HepG2 (cell line): Measurements from ENCODE around the gene GPS2. TPM values are rescaled to one million over a fixed set of nuclear protein-coding genes. Genes with fewer than 3 reads are reported as not detected.
A peak's percentile ranks its signal among the peaks of the same experiment; 100 is the strongest.

Source experiments
- ELF1 ChIP-seq: sonication (generic); formaldehyde crosslinking; IDR thresholded peaks from 2 replicates; pipeline ENCODE4 v1.4.0; 2020; ENCODE audit warnings: missing genetic modification reagents
- KDM5A ChIP-seq: fragments of 200-600 bp; sonication (generic); IDR thresholded peaks from 2 replicates; pipeline ENCODE4 v1.7.0; 2018; ENCODE audit warnings: antibody characterized with exemption, mild to moderate bottlenecking, low read length, borderline replicate concordance
- MTA3 ChIP-seq: sonication (generic); formaldehyde crosslinking; IDR thresholded peaks from 2 replicates; pipeline ENCODE4 v1.4.0; 2020; ENCODE audit warnings: missing genetic modification reagents
- NFKBIZ ChIP-seq: IDR thresholded peaks from 2 replicates; pipeline ENCODE4 v1.6.1; 2018; ENCODE audit warnings: missing genetic modification reagents, missing compliant biosample characterization
- NR2F1 ChIP-seq, 2 experiments: fragments of 450-650 bp in 1 of 2; formaldehyde crosslinking in 1 of 2; IDR thresholded peaks; 2 replicates each; pipeline versions ENCODE4 v1.5.0 to v1.6.1; 2016 to 2020; ENCODE audit warnings: mild to moderate bottlenecking in 1 of 2, missing compliant biosample characterization in 1 of 2, missing genetic modification reagents in 1 of 2, moderate library complexity in 1 of 2
- NR2F6 ChIP-seq, 2 experiments: IDR thresholded peaks; 2 replicates each; pipeline ENCODE4 v1.6.1; 2016; ENCODE audit warnings: antibody characterized with exemption in 1 of 2, mild to moderate bottlenecking in 1 of 2
- SIN3B ChIP-seq: fragments of 150-350 bp; IDR thresholded peaks from 2 replicates; pipeline ENCODE4 v1.6.1; 2014; ENCODE audit warnings: low read length
- TOE1 ChIP-seq: sonication (generic); formaldehyde crosslinking; IDR thresholded peaks from 2 replicates; pipeline ENCODE4 v1.4.0; 2020; ENCODE audit warnings: mild to moderate bottlenecking, missing genetic modification reagents
- ZFAT ChIP-seq: sonication (generic); formaldehyde crosslinking; conservative IDR thresholded peaks from 2 replicates; pipeline ENCODE4 v1.8.1; 2023; ENCODE audit warnings: missing genetic modification reagents, inconsistent platforms
- ZNF430 ChIP-seq: sonication (generic); formaldehyde crosslinking; IDR thresholded peaks from 2 replicates; pipeline ENCODE4 v1.9.0; 2021; ENCODE audit warnings: mild to moderate bottlenecking, missing genetic modification reagents
- polyA plus RNA-seq, 8 experiments: library from polyadenylated mRNA; depleted of rRNA in 3 of 8; stranded (reverse) in 7 of 8; unstranded in 1 of 8; fragments of >200 nt; fragmentation: Illumina TruSeq in 4 of 8; extraction: Trizol in 4 of 8; gene quantifications; 2 replicates each; pipeline versions ENCODE4 v1.2.1 to v1.2.3, GENCODE V29; 2011 to 2016; ENCODE audit warnings: low read depth in 4 of 8, missing spikeins in 1 of 8, mixed read lengths in 1 of 8; ENCODE audit not compliant: insufficient read depth in 1 of 8
- total RNA-seq, 5 experiments: library from RNA; depleted of rRNA; stranded (reverse); fragments of >200 nt; fragmentation: Illumina TruSeq; extraction: Trizol; gene quantifications; 2 replicates each; pipeline ENCODE4 v1.2.3, GENCODE V29; 2016; ENCODE audit warnings: low read depth in 1 of 5
- TF ChIP-seq, protein P1 (sequence below): sonication (generic); formaldehyde crosslinking; IDR thresholded peaks from 2 replicates; pipeline ENCODE4 v1.9.0; 2021; ENCODE audit warnings: mild to moderate bottlenecking, missing genetic modification reagents
- TF ChIP-seq, protein P2 (sequence below): sonication (generic); formaldehyde crosslinking; IDR thresholded peaks from 2 replicates; pipeline ENCODE4 v1.5.1; 2020; ENCODE audit warnings: mild to moderate bottlenecking, missing genetic modification reagents
- TF ChIP-seq, protein P3 (sequence below): sonication (generic); formaldehyde crosslinking; IDR thresholded peaks from 2 replicates; pipeline ENCODE4 v1.4.0; 2020; ENCODE audit warnings: mild to moderate bottlenecking, missing genetic modification reagents
- TF ChIP-seq, protein P4 (sequence below): sonication (generic); formaldehyde crosslinking; IDR thresholded peaks from 2 replicates; pipeline ENCODE4 v1.4.0; 2020; ENCODE audit warnings: low read depth, mild to moderate bottlenecking, missing genetic modification reagents

Gene GPS2
- total and polyA plus RNA-seq, 2 of the 13 experiments (the other 11 are each of a cell fraction or from before 2014, with no cell fraction given) = 58.0 to 59.4 TPM

DNA sequence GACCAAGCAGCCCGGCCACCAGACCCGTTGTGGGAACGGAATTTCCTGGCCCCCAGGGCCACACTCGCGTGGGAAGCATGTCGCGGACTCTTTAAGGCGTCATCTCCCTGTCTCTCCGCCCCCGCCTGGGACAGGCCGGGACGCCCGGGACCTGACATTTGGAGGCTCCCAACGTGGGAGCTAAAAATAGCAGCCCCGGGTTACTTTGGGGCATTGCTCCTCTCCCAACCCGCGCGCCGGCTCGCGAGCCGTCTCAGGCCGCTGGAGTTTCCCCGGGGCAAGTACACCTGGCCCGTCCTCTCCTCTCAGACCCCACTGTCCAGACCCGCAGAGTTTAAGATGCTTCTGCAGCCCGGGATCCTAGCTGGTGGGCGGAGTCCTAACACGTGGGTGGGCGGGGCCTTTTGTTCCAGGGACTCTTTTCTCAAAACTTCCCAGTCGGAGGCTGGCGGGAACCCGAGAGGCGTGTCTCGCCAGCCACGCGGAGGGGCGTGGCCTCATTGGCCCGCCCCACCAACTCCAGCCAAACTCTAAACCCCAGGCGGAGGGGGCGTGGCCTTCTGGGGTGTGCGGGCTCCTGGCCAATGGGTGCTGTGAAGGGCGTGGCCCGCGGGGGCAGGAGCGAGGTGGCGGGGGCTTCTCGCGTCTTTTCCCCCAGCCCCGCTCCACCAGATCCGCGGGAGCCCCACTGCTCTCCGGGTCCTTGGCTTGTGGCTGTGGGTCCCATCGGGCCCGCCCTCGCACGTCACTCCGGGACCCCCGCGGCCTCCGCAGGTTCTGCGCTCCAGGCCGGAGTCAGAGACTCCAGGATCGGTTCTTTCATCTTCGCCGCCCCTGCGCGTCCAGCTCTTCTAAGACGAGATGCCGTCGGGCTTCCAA lies 33.8 kb downstream of the GPS2 start, which contains the start of gene SLC2A4 (continued):
- peak; percentile 45; the same call in 1 of the 2 replicates for TF ChIP-seq KDM5A
- TF ChIP-seq, protein P1, sequence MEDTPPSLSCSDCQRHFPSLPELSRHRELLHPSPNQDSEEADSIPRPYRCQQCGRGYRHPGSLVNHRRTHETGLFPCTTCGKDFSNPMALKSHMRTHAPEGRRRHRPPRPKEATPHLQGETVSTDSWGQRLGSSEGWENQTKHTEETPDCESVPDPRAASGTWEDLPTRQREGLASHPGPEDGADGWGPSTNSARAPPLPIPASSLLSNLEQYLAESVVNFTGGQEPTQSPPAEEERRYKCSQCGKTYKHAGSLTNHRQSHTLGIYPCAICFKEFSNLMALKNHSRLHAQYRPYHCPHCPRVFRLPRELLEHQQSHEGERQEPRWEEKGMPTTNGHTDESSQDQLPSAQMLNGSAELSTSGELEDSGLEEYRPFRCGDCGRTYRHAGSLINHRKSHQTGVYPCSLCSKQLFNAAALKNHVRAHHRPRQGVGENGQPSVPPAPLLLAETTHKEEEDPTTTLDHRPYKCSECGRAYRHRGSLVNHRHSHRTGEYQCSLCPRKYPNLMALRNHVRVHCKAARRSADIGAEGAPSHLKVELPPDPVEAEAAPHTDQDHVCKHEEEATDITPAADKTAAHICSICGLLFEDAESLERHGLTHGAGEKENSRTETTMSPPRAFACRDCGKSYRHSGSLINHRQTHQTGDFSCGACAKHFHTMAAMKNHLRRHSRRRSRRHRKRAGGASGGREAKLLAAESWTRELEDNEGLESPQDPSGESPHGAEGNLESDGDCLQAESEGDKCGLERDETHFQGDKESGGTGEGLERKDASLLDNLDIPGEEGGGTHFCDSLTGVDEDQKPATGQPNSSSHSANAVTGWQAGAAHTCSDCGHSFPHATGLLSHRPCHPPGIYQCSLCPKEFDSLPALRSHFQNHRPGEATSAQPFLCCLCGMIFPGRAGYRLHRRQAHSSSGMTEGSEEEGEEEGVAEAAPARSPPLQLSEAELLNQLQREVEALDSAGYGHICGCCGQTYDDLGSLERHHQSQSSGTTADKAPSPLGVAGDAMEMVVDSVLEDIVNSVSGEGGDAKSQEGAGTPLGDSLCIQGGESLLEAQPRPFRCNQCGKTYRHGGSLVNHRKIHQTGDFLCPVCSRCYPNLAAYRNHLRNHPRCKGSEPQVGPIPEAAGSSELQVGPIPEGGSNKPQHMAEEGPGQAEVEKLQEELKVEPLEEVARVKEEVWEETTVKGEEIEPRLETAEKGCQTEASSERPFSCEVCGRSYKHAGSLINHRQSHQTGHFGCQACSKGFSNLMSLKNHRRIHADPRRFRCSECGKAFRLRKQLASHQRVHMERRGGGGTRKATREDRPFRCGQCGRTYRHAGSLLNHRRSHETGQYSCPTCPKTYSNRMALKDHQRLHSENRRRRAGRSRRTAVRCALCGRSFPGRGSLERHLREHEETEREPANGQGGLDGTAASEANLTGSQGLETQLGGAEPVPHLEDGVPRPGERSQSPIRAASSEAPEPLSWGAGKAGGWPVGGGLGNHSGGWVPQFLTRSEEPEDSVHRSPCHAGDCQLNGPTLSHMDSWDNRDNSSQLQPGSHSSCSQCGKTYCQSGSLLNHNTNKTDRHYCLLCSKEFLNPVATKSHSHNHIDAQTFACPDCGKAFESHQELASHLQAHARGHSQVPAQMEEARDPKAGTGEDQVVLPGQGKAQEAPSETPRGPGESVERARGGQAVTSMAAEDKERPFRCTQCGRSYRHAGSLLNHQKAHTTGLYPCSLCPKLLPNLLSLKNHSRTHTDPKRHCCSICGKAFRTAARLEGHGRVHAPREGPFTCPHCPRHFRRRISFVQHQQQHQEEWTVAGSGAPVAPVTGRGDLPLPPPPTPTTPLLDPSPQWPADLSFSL (CRISPR knock-in tag) = 0 out of 2 replicates have a peak, but pooled peaks have one; percentile 9
- TF ChIP-seq ZNF430 (CRISPR knock-in tag) = no peak; the same call in 1 of the 2 replicates
- no peak for TF ChIP-seq ELF1 (CRISPR knock-in tag)
- TF ChIP-seq NR2F1 (CRISPR knock-in tag; IDR thresholded peaks at IDR 0.05) = no peak
- TF ChIP-seq, protein P2, sequence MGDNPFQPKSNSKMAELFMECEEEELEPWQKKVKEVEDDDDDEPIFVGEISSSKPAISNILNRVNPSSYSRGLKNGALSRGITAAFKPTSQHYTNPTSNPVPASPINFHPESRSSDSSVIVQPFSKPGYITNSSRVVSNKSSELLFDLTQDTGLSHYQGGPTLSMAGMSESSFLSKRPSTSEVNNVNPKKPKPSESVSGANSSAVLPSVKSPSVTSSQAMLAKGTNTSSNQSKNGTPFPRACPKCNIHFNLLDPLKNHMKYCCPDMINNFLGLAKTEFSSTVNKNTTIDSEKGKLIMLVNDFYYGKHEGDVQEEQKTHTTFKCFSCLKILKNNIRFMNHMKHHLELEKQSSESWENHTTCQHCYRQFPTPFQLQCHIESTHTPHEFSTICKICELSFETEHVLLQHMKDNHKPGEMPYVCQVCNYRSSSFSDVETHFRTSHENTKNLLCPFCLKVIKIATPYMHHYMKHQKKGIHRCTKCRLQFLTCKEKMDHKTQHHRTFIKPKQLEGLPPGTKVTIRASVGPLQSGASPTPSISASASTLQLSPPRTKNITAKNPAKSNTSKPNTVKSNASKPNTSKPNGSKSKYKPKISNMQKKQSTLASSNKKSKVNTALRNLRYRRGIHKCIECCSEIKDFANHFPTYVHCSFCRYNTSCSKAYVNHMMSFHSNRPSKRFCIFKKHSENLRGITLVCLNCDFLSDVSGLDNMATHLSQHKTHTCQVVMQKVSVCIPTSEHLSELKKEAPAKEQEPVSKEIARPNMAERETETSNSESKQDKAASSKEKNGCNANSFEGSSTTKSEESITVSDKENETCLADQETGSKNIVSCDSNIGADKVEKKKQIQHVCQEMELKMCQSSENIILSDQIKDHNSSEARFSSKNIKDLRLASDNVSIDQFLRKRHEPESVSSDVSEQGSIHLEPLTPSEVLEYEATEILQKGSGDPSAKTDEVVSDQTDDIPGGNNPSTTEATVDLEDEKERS = no peak
- TF ChIP-seq ZFAT (CRISPR knock-in tag) = no peak
- no peak for TF ChIP-seq SIN3B
- TF ChIP-seq, protein P3, sequence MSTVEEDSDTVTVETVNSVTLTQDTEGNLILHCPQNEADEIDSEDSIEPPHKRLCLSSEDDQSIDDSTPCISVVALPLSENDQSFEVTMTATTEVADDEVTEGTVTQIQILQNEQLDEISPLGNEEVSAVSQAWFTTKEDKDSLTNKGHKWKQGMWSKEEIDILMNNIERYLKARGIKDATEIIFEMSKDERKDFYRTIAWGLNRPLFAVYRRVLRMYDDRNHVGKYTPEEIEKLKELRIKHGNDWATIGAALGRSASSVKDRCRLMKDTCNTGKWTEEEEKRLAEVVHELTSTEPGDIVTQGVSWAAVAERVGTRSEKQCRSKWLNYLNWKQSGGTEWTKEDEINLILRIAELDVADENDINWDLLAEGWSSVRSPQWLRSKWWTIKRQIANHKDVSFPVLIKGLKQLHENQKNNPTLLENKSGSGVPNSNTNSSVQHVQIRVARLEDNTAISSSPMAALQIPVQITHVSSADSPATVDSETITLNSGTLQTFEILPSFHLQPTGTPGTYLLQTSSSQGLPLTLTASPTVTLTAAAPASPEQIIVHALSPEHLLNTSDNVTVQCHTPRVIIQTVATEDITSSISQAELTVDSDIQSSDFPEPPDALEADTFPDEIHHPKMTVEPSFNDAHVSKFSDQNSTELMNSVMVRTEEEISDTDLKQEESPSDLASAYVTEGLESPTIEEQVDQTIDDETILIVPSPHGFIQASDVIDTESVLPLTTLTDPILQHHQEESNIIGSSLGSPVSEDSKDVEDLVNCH = no peak
- TF ChIP-seq MTA3 (CRISPR knock-in tag) = no peak
- no peak for TF ChIP-seq NFKBIZ
- TF ChIP-seq, protein P4, sequence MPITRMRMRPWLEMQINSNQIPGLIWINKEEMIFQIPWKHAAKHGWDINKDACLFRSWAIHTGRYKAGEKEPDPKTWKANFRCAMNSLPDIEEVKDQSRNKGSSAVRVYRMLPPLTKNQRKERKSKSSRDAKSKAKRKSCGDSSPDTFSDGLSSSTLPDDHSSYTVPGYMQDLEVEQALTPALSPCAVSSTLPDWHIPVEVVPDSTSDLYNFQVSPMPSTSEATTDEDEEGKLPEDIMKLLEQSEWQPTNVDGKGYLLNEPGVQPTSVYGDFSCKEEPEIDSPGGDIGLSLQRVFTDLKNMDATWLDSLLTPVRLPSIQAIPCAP (CRISPR knock-in tag) = no peak
- TF ChIP-seq NR2F6 (IDR thresholded peaks at IDR 0.05) = no peak
- TF ChIP-seq NR2F6 (CRISPR knock-in tag; IDR thresholded peaks at IDR 0.05) = no peak; the same call in 1 of the 2 replicates
- TF ChIP-seq TOE1 (CRISPR knock-in tag) = 0 out of 2 replicates have a peak, but pooled peaks have one; percentile 1
